Activated CD8-positive, alpha-beta memory T cell treated with anti-CD3 and anti-CD28 coated beads, Interleukin-2, amount 50 U/mL, for 48 hours (primary cell): ENCODE measurements around the gene SULT2B1.

Experiments used
- DNase-seq: peaks from one replicate; pipeline ENCODE4 v3.0.0-alpha.2; 2020

SULT2B1 gene

DNA sequence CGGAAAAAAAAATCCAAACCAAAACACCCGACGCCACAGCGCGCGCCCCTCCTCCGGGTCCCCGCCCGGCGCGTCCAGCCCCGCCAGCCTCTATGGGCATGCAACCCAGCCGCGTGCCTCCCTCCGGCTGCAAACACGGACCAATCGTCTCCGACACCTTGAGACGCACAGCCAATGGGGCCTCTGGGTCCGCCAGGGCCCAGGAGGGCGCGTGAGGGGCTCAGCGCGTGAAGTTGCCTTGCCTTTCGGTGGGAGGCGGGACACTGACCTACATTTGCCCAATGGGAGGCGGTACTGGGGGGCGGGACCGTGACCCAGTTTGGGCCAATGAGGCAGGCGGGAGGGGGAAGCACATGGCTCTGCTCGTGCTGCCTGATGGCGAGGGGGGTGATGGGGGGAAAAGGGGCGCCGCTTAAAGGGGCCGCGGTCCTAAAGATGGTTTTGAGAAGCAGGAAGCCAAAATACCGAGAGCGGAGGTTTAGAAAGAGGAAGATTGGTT lies 85.5 kb downstream of the SULT2B1 start:
- DNase-seq: peak; percentile 97

DNA sequence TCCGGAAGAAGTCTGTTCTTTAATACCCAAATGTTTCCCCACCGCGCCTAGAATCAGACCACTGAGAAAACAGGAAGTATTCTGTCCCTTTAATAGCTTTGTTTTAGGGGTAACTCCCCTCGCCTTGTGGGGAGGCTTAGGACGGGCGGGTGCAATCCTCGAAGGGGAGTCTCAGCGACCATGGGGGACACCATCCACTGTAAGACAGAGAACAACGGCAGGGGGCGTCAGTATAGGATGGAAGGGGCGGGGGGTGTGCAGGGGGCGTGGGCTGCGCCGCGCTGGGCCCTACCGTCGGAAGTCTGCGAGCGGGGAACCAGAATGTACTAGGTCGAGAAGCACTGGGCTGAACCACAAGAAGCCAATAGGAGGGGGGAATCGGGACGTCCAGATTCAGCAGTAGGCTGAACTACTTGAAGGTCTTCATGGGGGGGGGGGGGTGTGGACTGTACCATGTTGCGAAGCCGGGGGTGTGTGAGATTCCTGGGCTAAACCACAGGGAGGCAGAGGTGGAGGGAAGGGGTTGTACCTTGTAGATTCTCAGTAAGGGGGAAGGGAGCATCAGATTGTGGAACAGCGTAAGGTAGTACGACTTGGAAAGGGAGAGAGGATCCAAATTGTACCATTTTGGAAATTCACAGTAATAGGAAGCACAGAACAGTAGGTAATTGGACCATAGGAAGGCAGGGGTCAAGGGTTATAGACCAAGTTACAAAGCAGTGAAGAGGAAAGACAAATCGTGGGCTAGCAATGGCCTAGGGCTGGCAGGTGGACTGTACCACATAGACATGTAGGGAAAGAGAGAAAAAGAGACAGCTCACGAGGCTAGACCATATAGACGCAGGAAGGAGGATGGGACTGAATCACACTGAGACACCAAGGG lies 86.2 kb downstream of the SULT2B1 start:
- DNase-seq: peak; percentile 80

DNA sequence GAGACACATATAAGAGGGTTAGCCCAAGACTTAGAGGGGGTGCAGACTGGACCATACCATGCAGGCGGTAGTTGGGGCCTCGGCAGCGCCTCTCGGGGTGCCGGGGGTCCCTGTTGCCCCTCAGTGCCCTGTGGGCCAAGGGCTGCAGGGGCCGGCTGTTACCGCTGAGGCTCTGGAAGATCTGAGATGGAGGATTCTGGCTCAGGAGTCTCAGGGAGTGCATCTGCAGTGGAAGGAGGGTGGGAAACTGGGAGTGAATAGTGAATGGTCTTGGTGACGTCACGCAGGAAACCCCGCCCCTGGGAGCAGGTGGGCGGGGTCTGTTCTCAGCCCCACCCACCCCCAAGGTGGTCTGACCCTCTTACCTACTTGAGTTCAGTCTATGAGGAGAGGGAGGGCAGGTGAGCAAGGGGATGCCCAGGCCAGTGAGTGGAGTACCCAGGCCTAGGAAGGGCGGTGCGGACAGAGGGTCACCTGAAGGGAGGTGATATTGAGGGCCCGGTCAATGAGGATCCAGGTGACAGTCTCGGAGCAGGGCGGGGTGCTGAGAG lies 86.9 kb downstream of the SULT2B1 start:
- peak; percentile 65 for DNase-seq

DNA sequence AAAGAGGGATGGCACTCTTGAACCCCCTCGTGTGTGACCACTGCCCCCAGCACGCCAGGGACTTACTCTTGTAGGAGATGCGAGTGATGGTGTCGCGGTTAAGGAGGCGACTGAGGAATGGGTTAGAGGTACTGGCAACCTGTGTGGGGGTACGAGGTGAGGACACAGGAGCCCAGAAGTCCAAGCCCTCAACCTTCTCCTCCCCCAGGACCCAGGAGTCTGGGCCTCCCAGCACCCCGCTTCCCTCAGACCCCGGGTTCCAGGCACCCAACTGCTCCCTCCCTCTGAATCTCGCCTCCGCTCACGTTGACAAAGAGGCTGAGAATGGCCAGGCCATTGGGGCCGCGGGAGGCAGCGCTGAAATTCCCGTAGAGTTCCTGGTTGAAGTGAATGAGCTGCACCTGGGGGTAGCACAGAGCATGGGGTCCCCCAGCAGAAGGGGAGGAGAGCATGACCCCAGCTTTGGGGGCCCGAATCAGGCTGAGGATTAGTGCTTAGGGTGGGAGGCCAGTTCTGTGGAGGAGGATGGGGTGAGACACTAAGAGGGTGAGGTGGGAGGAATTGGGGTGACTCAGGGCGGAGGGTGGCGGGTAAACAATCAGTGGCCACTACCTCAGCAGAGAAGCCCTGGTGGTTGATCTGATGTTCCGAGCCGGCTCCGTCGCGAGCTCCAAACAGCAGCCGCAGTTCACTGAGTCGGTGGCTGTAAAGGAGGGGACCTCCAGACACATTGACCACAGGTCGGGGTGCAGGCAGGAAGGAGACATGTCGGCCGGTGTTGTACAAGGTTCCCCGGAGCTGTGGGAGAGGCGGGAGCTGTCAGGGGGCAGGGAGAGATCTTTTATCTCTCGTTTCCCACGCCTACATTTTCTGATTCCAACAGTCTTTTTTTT lies 87.8 kb downstream of the SULT2B1 start:
- DNase-seq: no peak

DNA sequence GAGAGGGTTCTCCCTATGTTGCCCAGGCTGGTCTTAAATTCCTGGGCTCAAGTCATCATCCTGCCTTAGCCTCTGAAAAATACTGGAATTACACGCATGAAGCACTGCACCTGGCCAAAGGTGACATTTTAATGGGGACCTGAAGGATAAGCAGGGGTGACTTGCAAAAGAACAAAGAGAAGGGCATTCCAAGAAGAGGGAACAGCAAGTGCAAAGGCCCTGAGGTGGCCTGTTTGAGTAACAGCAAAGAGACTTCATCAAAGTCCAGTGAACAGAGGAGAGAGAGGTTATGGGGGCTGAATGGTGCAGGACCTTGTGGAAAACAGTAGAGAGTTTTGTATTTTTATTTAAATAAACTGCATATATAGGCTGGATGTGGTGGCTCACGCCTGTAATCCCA lies 89.9 kb downstream of the SULT2B1 start:
- no peak for DNase-seq

DNA sequence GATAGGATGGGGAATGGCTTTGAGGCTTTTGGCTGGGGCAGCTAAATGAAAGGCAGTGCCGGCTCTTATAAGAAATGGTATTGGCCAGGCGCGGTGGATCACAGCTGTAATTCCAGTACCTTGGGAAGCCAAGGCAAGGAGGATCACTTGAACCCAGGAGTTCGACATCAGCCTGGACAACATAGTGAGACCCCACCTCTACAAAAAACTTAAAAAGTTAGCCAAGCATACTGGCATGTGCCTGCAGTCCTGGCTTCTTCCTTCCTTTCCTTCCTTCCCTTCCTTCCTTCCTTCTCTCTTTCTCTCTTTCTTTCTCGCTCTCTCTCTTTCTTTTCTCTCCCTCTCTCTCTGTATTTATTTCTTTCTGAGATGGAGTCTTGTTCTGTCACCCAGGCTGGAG lies 90.9 kb downstream of the SULT2B1 start:
- no peak for DNase-seq

DNA sequence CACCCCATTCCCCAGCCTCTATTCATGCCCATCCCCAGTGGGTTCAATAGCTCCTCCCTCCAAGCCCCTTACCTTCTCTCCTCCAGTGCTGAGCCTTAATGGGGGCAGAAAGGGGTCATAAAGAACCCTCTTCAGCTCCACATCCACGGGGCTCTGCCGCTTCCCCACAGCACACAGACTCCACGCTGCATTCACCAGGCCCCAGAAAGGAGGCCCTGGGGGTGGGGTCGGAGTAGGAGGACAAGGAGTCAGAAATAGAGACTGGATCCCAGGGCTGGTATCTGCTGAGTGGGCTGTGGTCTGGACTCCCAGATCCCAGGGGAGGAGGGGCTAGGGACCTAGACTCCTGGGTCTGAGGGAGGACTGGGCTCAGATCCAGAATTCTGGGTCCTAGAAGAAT lies 92.4 kb downstream of the SULT2B1 start:
- DNase-seq: no peak

DNA sequence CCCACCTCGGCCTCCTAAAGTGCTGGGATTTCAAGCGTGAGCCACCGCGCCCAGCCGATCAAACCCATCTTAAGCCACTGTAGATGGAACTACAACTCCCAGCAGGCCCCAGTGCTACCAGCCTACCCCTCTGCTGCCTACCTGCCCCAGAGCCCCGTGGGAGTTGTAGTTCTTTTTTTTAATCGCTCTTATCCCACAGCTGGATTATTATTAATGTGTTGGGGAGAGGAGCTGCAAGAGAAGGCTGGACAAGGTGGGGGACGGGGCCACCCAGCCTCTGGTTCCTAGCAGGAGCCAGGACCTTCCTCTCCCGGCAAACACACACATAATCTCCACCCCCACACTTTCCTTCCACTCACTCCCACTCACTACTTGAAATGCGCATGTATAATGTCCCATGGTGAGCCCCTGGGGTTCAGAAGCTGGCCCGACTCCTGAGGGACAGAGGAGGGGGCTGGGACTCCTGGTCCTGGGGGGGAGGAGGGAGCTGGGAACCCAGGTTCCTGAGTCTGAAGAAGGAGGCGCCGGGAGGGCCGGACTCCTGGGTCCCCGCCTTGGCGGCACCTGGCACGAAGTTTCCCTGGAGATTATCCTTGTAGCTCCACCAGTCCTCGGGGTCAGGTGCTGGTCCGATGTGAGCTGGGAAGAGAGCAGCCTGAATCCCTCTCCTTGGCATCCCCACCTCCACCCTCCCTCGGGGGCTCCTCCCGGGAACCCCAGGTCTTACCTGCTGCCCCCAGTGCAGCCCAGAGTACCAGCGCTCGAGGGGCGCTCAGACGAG lies 93.1 kb downstream of the SULT2B1 start:
- DNase-seq: peak; percentile 84

DNA sequence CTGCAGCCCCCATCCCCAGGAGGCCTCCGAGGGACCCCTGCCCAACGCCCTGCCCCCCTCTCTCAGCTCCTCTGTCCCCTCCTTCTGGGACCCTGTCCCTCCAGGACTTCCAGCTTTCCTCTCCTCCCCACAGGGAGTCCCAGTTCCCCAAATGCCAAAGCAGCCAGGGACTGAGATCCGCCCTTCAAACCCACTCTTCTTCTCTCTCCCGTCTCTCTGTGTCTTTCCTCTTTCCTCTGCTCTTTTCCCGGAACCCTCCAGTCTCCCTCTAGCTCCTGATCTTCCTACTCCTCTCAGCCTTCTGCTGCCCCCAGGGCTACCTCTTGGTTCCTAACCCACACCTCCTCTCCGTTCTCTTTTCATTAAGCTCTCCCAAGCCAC lies 93.6 kb downstream of the SULT2B1 start:
- no peak for DNase-seq

DNA sequence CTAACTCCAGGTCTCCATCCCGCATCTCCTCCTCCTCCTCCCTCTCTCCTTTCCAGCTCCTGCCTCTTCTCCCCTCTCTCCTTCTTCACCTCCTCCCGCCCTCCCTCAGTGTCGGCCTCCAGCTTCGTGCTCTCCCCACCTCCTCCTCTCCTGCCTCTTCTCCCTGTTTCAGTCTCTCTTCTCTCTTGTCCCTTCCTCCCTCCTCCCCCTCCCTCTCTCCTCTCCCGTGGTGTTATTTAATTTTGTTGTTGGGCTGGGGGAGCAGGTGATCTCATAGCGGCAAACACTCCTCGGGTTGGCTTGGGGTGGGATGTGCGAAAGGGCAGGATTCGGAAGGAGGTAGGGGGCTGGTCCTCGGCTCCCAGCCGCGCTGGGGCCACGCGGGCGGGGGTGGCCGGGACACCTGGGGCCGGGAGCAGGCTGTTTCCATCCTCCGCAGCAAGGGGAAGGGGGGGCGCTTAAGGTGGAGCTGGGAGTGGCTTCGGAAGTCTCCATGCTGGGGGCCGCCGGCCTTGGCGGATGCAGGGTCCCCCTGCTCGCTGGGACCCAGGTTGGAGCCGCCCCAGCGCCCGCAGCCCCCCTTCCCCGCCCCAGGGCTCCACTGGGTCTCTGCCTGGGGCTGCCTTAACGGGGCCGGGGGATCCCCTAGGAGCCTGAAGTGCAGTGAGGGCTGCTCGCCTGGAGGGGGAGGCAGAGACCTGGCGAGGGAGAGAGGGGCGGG lies 94.2 kb downstream of the SULT2B1 start, which contains the start of gene CA11:
Gene CA11 (minus strand): TSS at position 187 of the 721 bp plus-strand sequence. CDS start 555 bp downstream, outside the sequence.
- DNase-seq: peak; percentile 91

DNA sequence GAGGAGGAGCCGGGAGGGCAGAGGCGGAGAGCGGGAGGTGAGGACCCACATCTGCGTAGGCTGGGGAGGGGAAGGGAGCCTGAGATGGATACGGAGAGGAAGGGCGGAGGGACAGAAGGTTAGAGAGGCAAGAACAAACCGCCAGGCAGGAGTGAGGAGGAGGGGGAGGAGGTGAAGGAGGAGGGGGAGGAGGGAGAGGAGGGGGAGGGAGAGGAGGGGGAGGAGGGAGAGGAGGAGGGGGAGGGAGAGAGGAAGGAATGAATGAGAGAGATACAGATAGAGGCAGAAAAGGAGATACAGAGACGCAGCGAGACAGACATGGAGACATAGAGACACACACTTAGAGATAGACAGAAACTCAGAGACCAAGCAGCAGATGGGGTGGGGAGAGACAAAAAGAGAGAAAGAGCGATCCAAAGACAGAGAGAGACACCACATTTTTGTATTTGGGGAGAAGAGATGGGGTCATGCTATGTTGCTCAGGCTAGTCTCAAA lies 94.8 kb downstream of the SULT2B1 start:
- no peak for DNase-seq

DNA sequence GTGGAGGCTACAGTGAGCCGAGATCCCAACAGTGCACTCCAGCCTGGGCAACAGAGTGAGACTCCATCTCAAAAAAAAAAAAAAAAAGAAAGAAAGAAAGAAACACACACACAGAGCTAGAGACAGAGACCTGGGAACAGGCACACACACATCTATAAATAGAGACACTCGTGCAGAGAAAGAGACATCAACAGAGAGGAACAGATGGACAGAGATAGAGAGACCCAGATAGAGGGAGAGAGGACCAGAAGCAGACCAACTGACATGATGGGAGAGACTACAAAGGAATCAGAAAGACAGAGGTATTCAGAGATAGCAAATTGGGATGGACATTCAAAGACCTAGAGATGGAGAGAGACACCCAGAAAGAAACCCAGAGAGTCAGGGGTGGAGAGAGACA lies 96.2 kb downstream of the SULT2B1 start:
- no peak for DNase-seq
